Endodermal cell (in vitro differentiated cells): Measurements from ENCODE around the gene CALML4. TPM values are rescaled to one million over a fixed set of nuclear protein-coding genes. Genes with fewer than 3 reads are reported as not detected.
A peak's percentile ranks its signal among the peaks of the same experiment; 100 is the strongest.
"Not testable (repeated sequence)": the region's sequence is repeated elsewhere in the genome, so short reads cannot be mapped to it uniquely, and the experiment has no call there.

Source experiments
- DNase-seq: peaks from one replicate; pipeline ENCODE4 v3.0.0-alpha.2; 2017
- H3K27ac ChIP-seq: 2 replicates; pipeline ENCODE4 v1.5.1; 2013; ENCODE audit warnings: mild to moderate bottlenecking, low read depth, low read length, moderate library complexity
- H3K27me3 ChIP-seq: 2 replicates; pipeline ENCODE4 v1.6.1; 2013; ENCODE audit warnings: mild to moderate bottlenecking, low read length, moderate library complexity; ENCODE audit not compliant: insufficient read depth, control insufficient read depth, poor library complexity, severe bottlenecking
- H3K36me3 ChIP-seq: 2 replicates; pipeline ENCODE4 v1.7.0; 2013; ENCODE audit warnings: mild to moderate bottlenecking, low read length, moderate library complexity; ENCODE audit not compliant: control insufficient read depth, insufficient read depth
- H3K4me1 ChIP-seq: one replicate; pipeline ENCODE4 v1.7.0; 2013; ENCODE audit warnings: low read length; ENCODE audit not compliant: control insufficient read depth, insufficient read depth
- H3K4me3 ChIP-seq: 2 replicates; pipeline ENCODE4 v1.5.1; 2013; ENCODE audit warnings: mild to moderate bottlenecking, low read length, moderate library complexity
- H3K9ac ChIP-seq: 2 replicates; pipeline ENCODE4 v1.6.1; 2013; ENCODE audit warnings: mild to moderate bottlenecking, low read length, moderate library complexity; ENCODE audit not compliant: poor library complexity, severe bottlenecking; ENCODE audit errors: extremely low read depth
- H3K9me3 ChIP-seq: 2 replicates; pipeline ENCODE4 v1.6.1; 2013; ENCODE audit warnings: mild to moderate bottlenecking, low read length, moderate library complexity; ENCODE audit not compliant: control insufficient read depth
- H3K27ac Mint-ChIP-seq: 2 replicates; pipeline ENCODE4 v1.8.0; 2020; ENCODE audit warnings: mixed read lengths
- H3K27me3 Mint-ChIP-seq: 2 replicates; pipeline ENCODE4 v1.8.0; 2021; ENCODE audit warnings: mild to moderate bottlenecking, mixed read lengths; ENCODE audit not compliant: insufficient read depth
- H3K36me3 Mint-ChIP-seq: 2 replicates; pipeline ENCODE4 v1.8.0; 2020; ENCODE audit warnings: low read depth, mixed read lengths
- H3K4me1 Mint-ChIP-seq: 2 replicates; pipeline ENCODE4 v1.8.0; 2020; ENCODE audit warnings: mixed read lengths
- H3K4me3 Mint-ChIP-seq: 2 replicates; pipeline ENCODE4 v1.8.0; 2020; ENCODE audit warnings: mild to moderate bottlenecking, moderate library complexity, mixed read lengths
- H3K9me3 Mint-ChIP-seq: 2 replicates; pipeline ENCODE4 v1.8.0; 2020; ENCODE audit warnings: mild to moderate bottlenecking, mixed read lengths
- WGBS, 2 experiments: methylation state at CpG; one replicate each; pipeline versions ENCODE4 v1.1.5 to v1.1.7; 2013; ENCODE audit warnings: missing lambda C conversion rate in 2 of 2, mixed read lengths in 1 of 2; ENCODE audit not compliant: insufficient coverage in 1 of 2, insufficient read length in 1 of 2; 5-methylcytosine and 5-hydroxymethylcytosine counted together
- total RNA-seq, 2 donors: library from RNA; stranded (reverse); fragmentation: NEBNext Ultra II Directional in 1 of 2; extraction: Animal tissue kit (Norgen Biotek cat#: 25700) in 1 of 2; gene quantifications; 2 replicates in 1 of 2; 3 replicates in 1 of 2; pipeline ENCODE4 v1.2.1, GENCODE V29; 2021
- TF ChIP-seq, protein P1 (sequence below): fragments of 200-600 bp; sonication (generic); conservative IDR thresholded peaks from 2 replicates; pipeline ENCODE4 v1.5.0; 2021; ENCODE audit warnings: antibody characterized with exemption, mild to moderate bottlenecking

Gene CALML4
- total RNA-seq, 2 donors from 2014 or later = 9.7 to 17.4 TPM

DNA sequence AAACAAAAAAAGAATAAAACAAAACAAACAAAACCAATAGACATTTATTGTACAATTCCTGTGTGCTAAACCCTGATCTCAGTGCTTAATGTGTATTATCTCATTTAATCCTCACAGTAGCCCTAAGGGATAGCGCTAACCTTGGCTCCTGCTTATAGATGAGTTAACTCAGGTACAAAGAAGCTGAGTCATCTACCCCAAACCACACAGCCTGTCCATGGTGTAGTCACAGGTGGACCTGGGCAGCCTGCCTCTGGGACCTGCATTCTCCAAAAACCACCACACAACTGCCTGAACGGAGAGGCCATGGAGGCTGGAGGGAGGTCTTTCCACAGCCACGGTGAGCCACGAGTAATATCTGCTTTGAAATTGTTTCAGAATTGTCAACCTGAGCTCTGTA is 29.9 kb upstream of the CALML4 start:
- no peaks in the 10 kb centered on the region for H3K9me3 Mint-ChIP-seq
- Histone ChIP-seq H3K27me3 (no peaks in the 10 kb centered on the region), H3K9me3 (no peaks in the 10 kb centered on the region), H3K4me1 (peaks cover 8% of the 10 kb centered on the region), H3K4me3 (no peak overlapping the region), H3K9ac (no peak overlapping the region), H3K36me3 (no peaks in the 10 kb centered on the region), H3K27ac (no peak overlapping the region)
- TF ChIP-seq, protein P1, sequence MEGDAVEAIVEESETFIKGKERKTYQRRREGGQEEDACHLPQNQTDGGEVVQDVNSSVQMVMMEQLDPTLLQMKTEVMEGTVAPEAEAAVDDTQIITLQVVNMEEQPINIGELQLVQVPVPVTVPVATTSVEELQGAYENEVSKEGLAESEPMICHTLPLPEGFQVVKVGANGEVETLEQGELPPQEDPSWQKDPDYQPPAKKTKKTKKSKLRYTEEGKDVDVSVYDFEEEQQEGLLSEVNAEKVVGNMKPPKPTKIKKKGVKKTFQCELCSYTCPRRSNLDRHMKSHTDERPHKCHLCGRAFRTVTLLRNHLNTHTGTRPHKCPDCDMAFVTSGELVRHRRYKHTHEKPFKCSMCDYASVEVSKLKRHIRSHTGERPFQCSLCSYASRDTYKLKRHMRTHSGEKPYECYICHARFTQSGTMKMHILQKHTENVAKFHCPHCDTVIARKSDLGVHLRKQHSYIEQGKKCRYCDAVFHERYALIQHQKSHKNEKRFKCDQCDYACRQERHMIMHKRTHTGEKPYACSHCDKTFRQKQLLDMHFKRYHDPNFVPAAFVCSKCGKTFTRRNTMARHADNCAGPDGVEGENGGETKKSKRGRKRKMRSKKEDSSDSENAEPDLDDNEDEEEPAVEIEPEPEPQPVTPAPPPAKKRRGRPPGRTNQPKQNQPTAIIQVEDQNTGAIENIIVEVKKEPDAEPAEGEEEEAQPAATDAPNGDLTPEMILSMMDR = no peak
- no peak for DNase-seq
- H3K4me1 Mint-ChIP-seq = peaks cover 16% of the 10 kb centered on the region
- no peaks in the 10 kb centered on the region for H3K36me3 Mint-ChIP-seq
- H3K27ac Mint-ChIP-seq = no peak overlapping the region
- H3K4me3 Mint-ChIP-seq = no peak overlapping the region
- 88 to 93% methylated on average over 4 of the region's 4 CpGs for WGBS, 2 experiments
- H3K27me3 Mint-ChIP-seq = peaks cover 10% of the 10 kb centered on the region

DNA sequence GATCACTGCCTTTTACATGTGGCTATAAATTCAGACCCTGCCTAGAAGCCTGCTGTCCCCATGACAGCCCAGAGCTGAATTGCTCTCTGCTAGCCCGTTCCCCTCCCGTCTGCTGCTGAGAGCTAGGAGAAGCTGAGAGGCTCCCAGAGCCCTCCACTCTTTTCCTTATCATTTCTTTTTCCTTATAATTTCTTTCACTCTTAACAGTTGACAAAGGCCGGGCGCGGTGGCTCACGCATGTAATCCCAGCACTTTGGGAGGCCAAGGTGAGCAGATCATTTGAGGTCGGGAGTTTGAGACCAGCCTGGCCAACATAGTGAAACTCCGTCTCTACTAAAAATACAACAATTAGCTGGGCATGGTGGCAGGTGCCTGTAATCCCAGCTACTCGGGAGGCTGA is 29.4 kb upstream of the CALML4 start:
- not testable (repeated sequence) for H3K9me3 ChIP-seq, H3K4me3 ChIP-seq, DNase-seq, H3K9ac ChIP-seq, H3K4me3 Mint-ChIP-seq, H3K27ac ChIP-seq, H3K27me3 ChIP-seq, H3K36me3 Mint-ChIP-seq, H3K9me3 Mint-ChIP-seq, H3K4me1 ChIP-seq, H3K36me3 ChIP-seq, H3K27ac Mint-ChIP-seq
- peaks cover 13% of the 10 kb centered on the region for H3K27me3 Mint-ChIP-seq
- WGBS, 2 experiments = 86 to 90% methylated on average over 5 to 9 of the region's 9 CpGs
- H3K4me1 Mint-ChIP-seq = peaks cover 19% of the 10 kb centered on the region

DNA sequence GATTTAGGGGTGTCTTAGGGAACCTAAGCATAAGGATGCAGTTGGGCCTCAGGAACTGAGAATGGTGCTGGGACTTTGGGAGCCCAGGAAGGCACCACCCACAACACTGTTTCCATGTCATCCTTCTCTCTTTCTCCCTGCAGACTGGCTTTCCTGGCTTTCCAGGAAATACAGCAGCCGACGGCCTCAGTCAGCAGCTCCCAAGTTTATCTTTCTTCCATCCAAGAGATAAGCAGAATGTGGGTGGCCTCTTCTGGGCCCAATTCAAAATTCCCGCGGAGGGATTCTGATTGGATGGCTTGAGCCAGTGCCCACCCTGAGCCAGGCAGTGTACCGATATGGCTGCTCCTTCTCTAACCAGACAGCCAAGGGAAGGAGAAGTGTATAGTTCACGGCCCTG is 28.9 kb upstream of the CALML4 start:
- Mint-ChIP-seq H3K9me3 (no peaks in the 10 kb centered on the region), H3K27me3 (peaks cover 13% of the 10 kb centered on the region), H3K27ac (no peak overlapping the region), H3K4me3 (no peak overlapping the region), H3K36me3 (no peaks in the 10 kb centered on the region), H3K4me1 (peaks cover 19% of the 10 kb centered on the region)
- Histone ChIP-seq H3K4me3 (no peak overlapping the region), H3K9ac (no peak overlapping the region), H3K27ac (no peak overlapping the region), H3K36me3 (no peaks in the 10 kb centered on the region), H3K27me3 (no peaks in the 10 kb centered on the region), H3K9me3 (no peaks in the 10 kb centered on the region), H3K4me1 (peaks cover 8% of the 10 kb centered on the region)
- TF ChIP-seq, protein P1 = no peak
- WGBS, 2 experiments = 79 to 100% methylated on average over 2 to 6 of the region's 6 CpGs
- peak; percentile 50 for DNase-seq

DNA sequence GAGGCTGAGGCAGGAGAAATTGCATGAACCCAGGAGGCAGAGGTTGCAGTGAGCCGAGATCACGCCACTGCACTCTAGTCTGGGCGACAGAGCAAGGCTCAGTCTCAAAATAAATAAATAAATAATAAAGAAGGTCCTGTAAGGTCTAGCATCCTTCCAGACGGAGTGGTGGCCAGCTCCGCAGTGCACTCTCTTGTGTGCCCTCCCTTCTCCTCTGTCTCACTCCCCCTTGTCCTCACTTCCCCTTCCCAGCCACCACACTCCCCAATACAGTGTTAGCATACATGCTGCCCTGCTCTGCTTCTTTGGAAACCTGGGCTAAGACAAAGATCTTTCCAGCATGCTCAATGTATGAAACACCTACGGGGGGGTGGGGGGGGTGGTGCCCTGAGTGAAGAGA is 27.8 kb upstream of the CALML4 start:
- H3K36me3 Mint-ChIP-seq = no peaks in the 10 kb centered on the region
- Histone ChIP-seq H3K9ac (no peak overlapping the region), H3K4me3 (no peak overlapping the region), H3K27me3 (no peaks in the 10 kb centered on the region), H3K36me3 (no peaks in the 10 kb centered on the region), H3K27ac (no peak overlapping the region), H3K4me1 (peaks cover 8% of the 10 kb centered on the region), H3K9me3 (no peaks in the 10 kb centered on the region)
- TF ChIP-seq, protein P1 = no peak
- peaks cover 27% of the 10 kb centered on the region for H3K4me1 Mint-ChIP-seq
- no peak overlapping the region for H3K4me3 Mint-ChIP-seq
- 92 to 100% methylated on average over 3 to 5 of the region's 6 CpGs for WGBS, 2 experiments
- no peak overlapping the region for H3K27ac Mint-ChIP-seq
- no peaks in the 10 kb centered on the region for H3K9me3 Mint-ChIP-seq
- H3K27me3 Mint-ChIP-seq = peaks cover 13% of the 10 kb centered on the region
- no peak for DNase-seq
